ENCODE results near the gene MARCO.
"Not testable (repeated sequence)": the region's sequence is repeated elsewhere in the genome, so short reads cannot be mapped to it uniquely, and the experiment has no call there.

Gene MARCO

DNA sequence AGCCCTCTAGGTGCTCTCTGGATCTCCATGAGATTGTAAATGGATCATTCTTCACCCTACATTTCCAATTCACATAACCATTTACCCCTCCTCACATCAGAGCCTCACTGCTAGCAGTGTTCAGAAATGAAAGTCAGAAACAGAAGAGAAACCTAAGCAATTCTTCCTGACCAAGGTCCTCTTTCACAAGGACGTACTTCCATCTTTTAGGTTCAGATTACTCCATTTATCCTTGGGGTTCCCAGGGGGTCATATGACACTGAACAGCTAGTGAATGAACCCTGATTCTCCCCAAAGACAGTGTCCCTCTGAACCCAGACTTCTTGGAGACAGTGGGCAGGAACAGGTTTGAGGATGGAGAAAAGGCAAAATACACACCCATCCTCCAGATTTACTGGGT lies 12.9 kb upstream of the MARCO start:
- DNase-seq: no peak

DNA sequence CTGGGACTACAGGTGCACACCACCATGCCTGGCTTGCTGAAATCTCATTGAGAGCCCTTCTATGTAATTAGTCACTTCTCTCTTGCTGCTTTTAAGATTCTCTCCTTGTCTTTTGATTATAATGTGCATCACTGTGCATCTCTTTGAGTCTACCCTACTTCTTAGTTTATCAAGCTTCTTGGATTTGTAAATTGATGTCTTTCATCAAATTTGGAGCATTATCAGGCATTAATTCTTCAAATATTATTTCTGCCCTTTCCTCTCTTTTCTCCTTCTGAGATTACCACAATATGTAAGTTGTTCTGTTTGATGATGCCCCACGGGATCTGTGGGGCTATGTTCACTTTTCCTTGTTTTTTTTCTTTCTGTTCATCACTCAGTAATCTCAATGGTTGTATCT lies 9.0 kb upstream of the MARCO start:
- no peak for DNase-seq

DNA sequence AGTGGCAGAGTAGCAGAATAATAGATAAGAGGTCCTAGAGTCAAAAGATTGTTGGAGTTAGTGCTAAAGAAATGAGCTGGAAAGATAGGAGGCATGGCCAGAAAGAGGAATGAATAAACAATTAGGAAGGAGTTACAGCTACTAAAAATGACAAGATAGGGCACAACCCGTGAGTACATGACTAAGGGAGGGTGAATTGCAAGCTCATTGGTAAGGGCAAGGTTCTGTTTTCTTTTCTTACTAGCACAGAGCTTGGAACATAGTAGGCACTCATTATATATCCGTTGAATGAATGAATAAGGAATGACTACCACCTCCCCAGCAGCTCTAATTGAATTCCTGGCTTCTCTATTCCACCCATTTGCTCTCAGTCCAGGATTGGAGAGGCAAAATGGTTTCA lies 5.7 kb upstream of the MARCO start:
- DNase-seq: no peak

DNA sequence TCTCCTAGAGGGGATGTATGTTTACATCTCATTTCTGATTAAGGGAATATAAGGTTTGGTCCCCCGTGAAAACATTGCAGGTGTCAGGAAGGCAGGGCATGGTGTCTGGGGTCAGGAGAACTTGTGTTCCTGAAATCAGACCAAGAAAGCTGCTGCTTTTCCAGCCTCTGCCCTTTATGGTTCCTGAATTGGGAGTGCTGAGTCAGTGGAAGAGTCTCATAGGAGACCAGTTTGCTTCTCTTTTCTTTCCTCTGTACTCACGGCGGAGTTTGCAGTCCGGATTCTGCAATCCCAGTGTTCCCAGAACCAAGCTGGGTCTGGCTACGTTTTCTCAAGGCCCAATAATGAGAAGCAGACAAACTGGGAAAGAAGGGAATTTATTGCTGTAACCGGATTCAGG lies 5.1 kb upstream of the MARCO start:
- no peak for DNase-seq

DNA sequence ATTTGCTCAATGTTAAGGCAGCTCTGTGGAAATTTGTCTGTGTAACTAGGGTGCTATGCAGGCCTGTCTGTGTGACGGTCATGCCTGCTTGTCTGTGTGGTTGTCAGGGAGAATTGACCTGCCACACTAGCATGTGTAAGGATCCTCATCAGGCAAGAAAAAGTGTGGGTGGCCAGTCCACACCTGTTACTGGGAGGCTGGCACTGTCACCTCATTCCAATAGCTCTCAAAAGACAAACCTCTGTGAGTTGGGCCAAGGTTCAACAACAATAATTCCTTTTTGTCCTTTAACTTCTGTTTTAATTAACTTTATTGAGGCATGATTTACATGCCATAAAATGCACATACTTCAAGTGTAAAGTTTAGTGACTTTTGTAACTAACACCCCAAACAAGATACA lies 4.2 kb upstream of the MARCO start:
- DNase-seq: no peak

DNA sequence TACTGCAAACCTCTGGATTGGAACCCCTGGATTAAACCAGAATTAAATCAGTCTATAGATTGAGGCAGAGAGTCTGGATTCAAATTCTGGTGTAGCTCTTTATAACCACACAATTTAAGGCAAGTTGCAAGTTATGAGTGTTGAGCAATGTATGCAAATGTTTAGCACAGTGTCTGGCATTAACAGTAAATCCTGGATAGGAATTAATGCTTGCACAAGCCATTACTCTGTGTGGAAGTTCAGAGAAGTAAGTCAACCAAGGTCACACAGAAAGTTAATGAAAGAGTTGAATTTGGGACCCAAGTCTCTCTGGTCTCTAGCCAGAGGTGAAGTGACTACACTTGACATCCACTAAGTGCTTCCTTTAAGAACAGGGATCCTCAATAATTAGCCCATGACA lies 2.0 kb upstream of the MARCO start:
- no peak for DNase-seq

DNA sequence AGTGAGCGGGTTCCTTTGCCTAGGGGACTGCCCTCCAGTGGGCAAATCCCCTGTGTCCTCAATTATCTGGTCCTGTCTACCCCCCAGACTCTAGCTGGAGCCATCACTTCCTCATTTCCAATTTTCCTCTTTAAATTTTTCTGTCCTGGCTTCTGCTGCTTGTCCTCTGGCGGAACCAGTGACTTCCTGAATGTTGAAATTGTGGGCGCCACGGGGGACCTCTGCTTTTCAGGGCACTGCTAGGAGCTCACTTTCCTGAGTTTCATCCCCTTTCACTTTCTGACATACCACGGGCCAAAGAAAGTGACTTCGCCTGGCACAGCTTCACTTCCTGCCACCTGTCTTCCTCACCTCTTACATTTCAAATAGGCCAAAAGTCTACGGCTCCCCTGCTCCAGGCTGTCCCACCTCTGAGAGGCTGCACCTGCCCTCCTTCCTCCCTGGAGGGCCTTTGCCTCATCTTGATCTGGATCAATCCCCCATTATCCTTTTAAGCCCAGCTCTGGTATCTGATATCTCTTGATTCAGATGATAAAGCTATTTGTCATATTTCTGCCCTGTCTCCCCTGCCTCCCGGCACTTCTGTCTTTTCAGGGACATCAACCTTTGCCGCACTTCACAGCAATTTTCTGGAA lies 1.4 kb upstream of the MARCO start:
- DNase-seq: no peak

DNA sequence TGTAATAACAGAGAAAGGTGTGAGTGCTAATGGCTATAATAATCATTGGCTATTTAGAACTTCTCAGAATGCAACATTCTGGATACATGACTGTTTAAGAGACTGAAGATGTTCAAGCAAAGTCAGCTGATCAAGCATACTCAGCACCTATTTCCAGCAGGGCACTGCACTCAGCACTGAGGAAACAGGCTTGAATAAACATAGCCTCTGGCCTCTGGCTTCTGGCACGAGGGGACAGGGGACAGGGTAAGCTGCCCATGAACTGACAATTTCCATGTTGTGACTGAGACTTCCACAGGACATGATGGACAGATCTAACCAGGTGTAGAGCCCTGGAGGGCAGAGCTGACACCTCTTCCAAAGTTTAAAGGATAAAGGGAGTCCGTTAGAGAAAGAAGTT lies 1.3 kb downstream of the MARCO start:
- no peak for DNase-seq

DNA sequence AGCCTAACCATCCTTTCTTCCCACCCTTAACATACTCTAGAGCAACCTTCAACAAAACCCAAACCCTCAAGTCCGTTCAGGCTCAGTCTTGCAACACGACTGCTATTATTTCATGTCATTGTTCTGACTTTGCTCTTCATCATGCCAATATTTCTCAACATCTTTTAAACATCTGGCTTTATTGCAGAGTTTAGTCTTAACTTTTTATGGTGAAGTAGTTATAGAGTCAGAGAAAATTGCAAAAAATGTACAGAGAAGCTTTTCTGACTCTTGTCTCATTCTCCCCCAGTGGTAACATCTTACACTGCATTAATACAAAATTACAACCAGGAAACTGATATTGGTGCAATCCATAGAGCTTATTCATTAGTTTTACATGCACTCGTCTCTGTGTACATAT lies 3.9 kb downstream of the MARCO start:
- no peak for DNase-seq

DNA sequence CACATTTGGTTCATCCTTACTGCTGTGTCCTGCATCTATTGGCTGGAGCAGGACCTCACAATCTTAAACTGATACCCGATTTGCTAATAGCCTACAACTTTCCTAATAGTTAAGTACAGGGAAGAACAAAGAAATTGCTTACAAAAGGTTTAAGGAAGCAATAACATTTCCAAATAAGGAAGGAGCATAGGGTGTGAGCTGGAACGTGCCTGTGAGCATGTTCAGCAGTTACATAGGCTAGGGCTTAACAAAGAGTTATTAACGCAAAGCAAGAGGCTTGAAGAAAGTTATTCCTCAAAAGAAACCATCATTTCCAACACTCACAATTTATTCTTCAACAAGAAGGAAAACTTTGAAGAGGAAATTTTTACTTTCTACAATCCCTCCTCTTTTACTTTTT lies 6.3 kb downstream of the MARCO start:
- DNase-seq: not testable (repeated sequence)

DNA sequence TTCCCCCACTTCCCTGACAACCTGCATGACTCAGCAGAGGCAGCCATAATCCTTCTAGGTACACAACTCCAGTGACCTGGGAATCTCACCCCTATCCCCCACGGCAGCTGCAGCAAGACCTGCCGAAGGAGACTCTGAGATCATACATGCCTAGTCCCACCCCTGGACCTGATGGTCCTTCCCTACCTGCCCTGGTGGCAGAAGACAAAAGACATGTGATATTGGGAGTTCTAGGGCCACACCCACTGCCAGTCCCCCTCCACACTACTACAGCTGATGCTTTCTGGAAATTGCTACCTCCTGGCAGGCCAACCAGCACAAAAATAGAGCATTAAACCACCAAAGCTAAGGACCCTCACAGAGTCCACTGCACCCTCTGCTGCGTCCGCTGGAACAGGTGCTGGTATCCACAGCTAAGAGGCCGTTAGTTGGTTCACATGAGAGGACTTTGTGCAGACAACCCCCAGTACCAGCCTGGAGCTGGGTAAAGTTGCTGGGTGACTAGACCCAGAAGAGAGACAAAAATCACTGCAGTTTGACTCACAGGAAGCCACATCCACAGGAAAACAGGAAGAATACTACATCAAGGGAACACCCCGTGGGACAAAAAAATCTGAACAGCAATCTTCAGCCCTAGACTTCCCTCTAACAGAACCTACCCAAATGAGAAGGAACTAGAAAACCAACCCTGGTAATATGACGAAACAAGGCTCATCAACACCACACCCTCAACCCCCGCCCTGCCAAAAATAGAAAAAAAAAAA lies 12.5 kb downstream of the MARCO start:
- no peak for DNase-seq

DNA sequence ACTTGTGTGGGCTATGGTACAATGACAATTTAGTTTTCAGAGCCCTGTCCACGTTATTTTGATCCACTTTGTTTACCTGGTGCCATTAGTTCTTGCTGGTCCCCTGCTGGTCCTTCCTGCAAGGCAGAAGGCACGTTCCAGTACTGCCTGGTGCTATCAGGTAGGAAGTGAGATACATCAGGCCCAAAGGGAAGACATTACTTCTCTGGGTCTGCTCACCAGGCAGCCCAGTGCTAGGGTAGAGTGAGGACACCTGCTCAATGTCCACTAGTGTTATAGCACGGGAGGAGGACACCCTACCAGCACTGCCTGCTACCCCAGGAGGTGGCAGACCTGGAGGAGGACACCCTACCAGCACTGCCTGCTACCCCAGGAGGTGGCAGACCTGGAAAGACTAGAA lies 23.7 kb downstream of the MARCO start:
- DNase-seq: no peak

DNA sequence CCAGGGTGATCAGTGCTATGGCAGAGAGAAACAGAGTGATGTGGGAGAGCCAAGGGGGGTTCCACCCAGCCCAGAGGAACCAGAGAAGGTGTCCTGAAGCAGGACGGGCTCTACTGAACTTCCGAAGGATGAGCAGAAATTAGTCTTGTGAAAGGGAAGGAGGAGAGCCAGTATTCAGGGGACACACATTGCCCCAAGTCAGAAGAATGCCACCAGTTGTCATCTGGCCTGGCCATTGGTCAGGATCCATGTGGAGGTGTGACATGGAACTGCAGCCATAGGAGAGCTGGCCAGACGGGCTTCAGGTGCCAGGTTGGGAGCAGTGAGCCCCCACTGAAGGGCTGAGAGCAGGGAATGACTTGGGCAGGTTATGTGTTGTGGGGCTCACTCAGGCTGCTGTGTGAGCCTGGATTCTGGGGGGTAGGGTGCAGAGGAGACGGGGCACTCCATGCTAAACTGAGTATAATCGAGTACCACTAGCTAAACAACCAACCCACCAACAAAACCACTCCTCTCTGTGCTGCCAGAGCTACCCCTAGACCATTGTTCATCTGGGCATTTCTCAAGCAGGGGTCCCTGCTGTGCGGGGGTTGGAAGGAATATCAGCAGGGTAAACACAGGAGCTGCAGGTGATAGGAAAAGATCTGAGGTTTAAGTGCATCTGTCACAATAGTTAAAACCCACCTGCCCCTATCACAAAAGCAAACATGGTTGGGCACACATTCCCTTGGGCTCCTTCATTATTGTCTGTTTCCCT lies 25.3 kb downstream of the MARCO start:
- no peak for DNase-seq

DNA sequence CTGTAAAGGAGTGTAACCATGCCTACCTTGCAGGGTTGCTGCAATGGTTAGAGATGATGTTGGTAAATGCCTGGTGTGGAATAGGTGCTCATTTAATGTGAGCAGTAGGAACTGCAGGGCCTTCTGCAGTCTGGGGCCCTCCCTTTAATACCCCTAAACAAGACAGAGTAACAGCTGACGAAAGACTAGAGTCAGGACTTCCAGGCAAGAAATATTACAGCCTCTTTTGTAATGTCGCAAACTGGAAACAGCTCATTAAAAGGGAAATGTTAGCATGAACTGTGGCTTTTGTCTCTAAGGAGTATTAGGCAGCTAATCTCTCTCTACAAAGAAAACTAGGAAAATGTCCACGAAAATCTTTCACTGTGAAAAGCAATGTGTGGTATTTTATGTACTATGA lies 26.0 kb downstream of the MARCO start:
- DNase-seq: no peak

DNA sequence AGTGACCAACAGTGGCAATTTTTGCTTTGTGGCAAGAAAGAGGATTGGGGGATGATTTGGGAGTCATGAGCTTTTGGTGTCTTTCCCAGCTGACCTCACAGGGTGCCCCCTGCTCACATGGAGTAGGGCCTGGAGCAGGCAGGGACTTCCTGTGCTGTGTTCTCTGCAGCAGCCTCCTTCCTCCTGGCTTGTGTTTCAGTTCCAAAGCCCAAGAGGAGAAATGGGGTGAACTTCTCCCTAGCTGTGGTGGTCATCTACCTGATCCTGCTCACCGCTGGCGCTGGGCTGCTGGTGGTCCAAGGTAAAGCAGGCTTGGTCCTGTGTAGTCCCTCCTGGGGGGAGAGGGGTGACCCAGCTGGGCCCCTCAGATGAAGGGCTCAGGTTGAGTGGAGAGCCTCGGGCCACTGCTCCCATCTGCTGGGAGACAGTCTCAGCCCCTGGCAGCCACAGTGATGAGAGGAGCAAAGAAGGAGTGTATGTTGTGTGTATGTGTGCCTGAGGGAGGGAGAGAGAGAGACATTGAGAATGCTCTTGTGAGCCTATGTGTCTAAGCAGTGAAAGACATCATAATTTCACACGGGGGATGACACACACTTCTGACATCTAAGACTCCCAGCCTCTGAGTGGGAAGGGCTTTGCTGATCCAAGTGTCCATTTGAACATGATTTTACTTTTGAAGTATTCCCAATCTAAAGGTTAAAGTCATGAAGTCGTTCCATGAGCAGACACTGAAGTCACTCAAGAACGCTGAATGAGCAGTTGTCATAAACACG lies 27.2 kb downstream of the MARCO start:
- no peak for DNase-seq

DNA sequence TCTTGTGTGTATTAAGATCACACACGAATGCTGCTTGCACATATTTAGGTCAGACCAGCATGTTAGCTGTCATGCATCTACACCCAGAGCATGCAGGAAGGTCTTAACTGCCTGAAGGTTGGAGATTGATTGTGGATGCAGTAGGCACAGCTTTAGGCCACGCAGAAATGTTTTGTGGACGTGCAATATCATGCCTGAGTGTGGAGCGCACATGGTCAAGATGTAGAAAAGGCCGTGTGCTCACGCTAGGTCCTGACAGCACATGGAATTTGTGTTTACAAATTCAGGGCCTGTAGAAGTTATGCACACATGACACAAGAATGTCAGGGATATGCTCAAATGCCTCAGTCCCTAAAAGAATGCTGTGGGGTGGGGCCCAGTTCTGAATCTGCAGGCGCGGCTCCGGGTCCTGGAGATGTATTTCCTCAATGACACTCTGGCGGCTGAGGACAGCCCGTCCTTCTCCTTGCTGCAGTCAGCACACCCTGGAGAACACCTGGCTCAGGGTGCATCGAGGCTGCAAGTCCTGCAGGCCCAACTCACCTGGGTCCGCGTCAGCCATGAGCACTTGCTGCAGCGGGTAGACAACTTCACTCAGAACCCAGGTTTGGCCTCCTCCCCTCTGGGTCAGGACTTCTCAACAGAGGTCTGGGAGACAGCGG lies 27.9 kb downstream of the MARCO start:
- DNase-seq: no peak

DNA sequence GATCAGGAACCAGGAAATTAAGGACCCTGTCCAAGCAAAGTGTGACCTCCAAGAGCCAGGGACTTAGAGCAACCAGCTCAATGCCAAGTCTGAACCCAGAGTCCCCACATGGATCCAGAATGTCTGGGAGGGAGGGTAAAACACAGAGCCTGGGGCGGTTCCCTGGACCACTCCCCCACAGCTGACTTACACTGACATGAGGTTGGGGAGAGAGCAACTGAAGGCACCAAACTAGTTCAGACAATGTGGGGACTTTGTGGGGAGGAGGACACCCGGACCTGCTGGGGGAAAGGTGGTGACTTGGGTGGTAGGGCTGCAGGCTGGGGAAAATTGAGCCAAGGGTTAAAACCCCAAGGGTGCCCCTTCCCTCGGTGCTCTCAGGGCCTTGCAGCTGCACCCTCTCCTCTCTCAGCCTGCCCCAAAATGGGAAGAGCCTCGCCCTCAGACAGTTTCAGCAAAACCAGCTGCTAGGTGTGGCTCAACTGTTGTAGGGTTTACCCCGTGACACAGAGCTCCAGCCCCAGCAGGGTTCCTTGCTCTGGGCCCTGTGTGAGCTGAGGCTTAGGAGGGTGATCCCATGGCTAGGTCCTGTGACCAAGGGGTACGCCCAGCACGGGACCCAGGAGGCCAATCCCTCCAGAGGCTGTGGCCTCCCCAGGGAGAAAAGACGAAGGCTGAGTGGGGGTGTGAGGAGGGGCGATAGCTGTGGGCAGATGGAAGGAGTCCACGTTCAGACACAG lies 28.6 kb downstream of the MARCO start:
- DNase-seq: no peak

DNA sequence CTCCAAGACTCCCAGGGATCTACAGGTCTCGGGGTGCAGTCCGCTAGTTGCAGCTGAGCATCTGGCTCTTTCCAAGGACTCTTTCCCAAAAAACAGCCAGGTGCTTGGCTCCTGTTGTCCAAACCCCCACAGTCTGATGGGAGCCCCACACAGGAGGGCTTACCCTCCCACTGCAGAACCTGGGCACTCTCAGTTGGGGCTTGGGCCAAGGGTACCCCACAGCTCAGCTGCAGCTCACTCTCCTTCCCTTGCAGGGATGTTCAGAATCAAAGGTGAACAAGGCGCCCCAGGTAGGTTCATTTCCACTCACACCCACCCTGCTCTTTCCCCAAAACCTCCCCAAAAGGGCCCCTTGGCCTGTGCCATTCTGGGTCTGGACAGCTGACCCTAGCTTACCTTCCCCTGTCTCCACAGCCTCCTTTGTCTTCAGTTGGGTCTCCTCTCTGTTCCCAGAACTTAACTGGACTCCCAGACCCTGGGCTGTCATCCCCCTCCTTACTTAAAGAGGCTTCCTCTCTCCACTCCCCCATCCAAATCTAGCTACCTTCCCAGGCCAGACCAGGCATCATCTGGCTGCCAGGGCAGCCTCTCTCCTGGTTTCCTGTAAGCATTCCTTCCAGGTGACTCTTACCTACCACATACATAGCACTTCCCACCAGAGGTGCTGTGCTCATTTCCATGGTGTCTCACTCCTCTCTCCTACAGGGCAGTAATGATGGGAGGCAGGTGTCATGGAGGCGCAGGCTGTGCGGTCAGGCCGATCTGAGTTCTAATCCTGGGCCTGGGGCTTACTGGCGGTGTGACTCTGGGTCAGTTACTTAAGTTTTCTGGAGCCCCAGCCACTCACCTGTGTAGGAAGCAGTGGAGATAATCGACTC lies 29.5 kb downstream of the MARCO start:
- DNase-seq: no peak

DNA sequence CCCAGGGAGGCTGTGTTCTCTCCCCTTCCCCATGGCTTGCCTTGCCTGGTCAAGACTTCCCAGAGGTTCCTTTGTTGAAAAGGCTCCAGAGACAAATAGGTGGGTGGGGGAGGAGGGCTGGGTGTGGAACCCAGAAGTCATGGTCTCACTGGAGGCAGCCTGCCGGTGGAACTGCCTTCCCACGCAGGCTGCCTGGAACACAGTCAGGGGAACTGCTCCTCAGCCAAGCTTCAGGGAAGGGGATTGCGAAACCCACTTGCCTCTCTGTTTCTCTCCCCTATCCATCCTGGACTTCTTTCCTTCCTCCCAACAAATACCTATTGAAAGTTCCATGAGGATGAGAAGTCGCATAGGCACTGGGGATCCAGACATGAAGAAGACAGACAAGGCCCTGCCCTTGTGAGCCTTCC lies 31.6 kb downstream of the MARCO start:
- no peak for DNase-seq

DNA sequence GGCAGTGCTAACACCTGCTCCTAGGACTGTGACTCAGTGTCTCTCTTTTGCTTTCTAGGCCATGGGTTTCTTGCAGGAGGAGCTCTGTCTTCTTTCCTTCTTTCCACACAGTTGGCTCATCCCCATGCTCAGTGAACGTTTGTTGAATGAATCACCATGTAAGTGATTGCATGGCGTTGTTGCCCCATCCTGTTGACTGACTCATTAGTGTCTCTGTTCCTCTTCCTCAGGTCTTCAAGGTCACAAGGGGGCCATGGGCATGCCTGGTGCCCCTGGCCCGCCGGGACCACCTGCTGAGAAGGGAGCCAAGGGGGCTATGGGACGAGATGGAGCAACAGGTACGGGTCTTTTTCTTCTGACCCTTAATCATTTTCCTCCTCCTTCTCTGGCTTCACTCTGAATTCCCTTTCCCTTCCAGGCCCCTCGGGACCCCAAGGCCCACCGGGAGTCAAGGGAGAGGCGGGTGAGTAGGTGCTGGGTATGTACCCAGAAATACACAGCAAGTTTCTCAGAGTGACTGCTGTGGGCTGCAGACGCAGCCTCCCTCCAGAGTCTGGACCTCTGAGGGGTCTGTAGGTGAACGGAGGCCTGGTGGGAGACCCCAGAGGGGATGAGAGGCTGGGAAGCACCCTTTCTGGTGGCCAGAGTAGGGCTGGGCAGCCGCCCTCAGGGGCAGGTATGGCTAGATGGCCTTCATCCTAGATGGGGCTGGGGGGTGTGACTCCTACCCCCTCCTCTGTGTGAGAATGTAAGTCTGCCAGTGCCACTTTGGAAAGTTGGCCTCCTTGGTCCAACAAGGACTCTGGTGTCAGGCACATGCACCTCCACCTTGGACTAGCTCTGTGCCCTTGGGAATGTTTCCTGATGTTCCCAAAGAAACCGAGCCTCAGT lies 32.4 kb downstream of the MARCO start:
- DNase-seq: no peak
